Mucosa of descending colon (tissue), 3 donors: ENCODE results near the gene CD99L2. TPM values are rescaled to one million over a fixed set of nuclear protein-coding genes. Genes with fewer than 3 reads are reported as not detected.
A peak's percentile ranks its signal among the peaks of the same experiment; 100 is the strongest.

Experiments
- ATAC-seq: fragments of 200-7000 bp; cut with Tn5 transposase; one replicate; pipeline ENCODE4 v1.9.1; 2020; ENCODE audit warnings: mild to moderate bottlenecking, moderate library complexity
- DNase-seq, 3 donors: peaks; one replicate each; pipeline ENCODE4 v3.0.0-alpha.2; 2020
- H3K36me3 ChIP-seq: fragments of 200-600 bp; one replicate; pipeline ENCODE4 v1.8.0; 2021; ENCODE audit warnings: low read depth, mild to moderate bottlenecking
- H3K4me1 ChIP-seq: fragments of 200-600 bp; one replicate; pipeline ENCODE4 v1.8.0; 2021; ENCODE audit warnings: low read depth, mild to moderate bottlenecking
- H3K4me3 ChIP-seq: fragments of 200-600 bp; one replicate; pipeline ENCODE4 v1.8.0; 2021; ENCODE audit warnings: mild to moderate bottlenecking
- H3K9me3 ChIP-seq: fragments of 200-600 bp; one replicate; pipeline ENCODE4 v1.8.0; 2021; ENCODE audit warnings: mild to moderate bottlenecking
- CTCF ChIP-seq: fragments of 200-600 bp; IDR thresholded peaks from one replicate; pipeline ENCODE4 v1.8.0; 2022; ENCODE audit warnings: antibody characterized with exemption, mild to moderate bottlenecking
- intact Hi-C, 2 donors: fragments of 100-400 bp; cut with DNase I in 1 of 2; cut with micrococcal nuclease in 1 of 2; formaldehyde crosslinking; loops; one replicate each; pipeline versions ENCODE4 v1.11.0 to v1.11.1; 2022; cut with DNase I, micrococcal nuclease
- total RNA-seq, 3 donors: library from RNA; stranded (reverse); fragmentation: NEBNext Ultra II Directional in 2 of 3; extraction: Animal tissue kit (Norgen Biotek cat#: 25700) in 2 of 3; gene quantifications; one replicate each; pipeline versions ENCODE4 v1.2.1 to v1.2.4, GENCODE V29; 2021 to 2023
- donor health status: DM: no; HTN: no; CAD: no; lungs with moderate emphysema.
- donor health status: DM: no; HTN: no; CAD: no.
- donor health status: DM: no; HTN: yes; CAD: no.

Gene CD99L2
- total RNA-seq, 3 donors from 2014 or later, result 12.3 to 48.0 (median 15.6) TPM

GRCh38 chrX:150863191-150863590 is 35.3 kb downstream of the CD99L2 start:
- H3K9me3 ChIP-seq, result no peaks in the 10 kb centered on the region
- DNase-seq, result no peak
- no peak overlapping the region for H3K4me3 ChIP-seq
- no peaks in the 10 kb centered on the region for H3K36me3 ChIP-seq
- ATAC-seq, result no peak
- no peaks in the 10 kb centered on the region for H3K4me1 ChIP-seq
- intact Hi-C loops, result no loop called here
- no peak for TF ChIP-seq CTCF

GRCh38 chrX:150857453-150857852 is 41.0 kb downstream of the CD99L2 start:
- Histone ChIP-seq H3K4me3 (no peak overlapping the region), H3K9me3 (no peaks in the 10 kb centered on the region), H3K36me3 (no peaks in the 10 kb centered on the region), H3K4me1 (no peaks in the 10 kb centered on the region)
- ATAC-seq (no peak), DNase-seq (no peak)
- no peak for TF ChIP-seq CTCF
- intact Hi-C loops, result no loop called here

- no peak for ATAC-seq
Observed at GRCh38 chrX:150856785-150857184, 41.7 kb downstream of the CD99L2 start.

DNA sequence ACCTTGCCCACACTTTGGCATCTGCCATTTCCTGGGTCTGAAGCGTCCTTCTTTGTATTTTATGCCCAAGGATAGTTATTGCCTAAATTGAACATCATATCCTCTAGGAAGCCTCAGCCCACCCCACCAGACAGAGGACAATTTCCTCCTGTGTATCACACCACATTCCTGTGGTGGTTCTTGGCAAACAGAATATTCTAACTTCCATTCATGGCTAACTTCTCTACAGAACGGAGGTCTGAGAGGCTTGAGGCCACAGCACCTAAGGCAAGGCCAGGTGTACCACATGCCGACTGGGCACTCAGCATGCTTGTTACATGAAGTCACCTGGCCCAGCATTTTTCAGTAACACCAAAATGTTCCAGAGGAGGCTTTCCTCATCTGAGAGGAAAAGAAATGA is 42.4 kb downstream of the CD99L2 start:
- DNase-seq (no peak), ATAC-seq (no peak)
- no peak for TF ChIP-seq CTCF
- H3K36me3 ChIP-seq, result no peaks in the 10 kb centered on the region
- H3K4me1 ChIP-seq, result no peaks in the 10 kb centered on the region
- no peak overlapping the region for H3K4me3 ChIP-seq
- intact Hi-C loops, result no loop called here
- no peaks in the 10 kb centered on the region for H3K9me3 ChIP-seq

More at GRCh38 chrX:150856785-150857184, 41.7 kb downstream of the CD99L2 start:
- intact Hi-C loops, result no loop called here
- no peaks in the 10 kb centered on the region for H3K4me1 ChIP-seq
- H3K36me3 ChIP-seq, result no peaks in the 10 kb centered on the region
- H3K4me3 ChIP-seq, result no peak overlapping the region
- H3K9me3 ChIP-seq, result no peaks in the 10 kb centered on the region
- no peak for DNase-seq
- no peak for TF ChIP-seq CTCF

DNA sequence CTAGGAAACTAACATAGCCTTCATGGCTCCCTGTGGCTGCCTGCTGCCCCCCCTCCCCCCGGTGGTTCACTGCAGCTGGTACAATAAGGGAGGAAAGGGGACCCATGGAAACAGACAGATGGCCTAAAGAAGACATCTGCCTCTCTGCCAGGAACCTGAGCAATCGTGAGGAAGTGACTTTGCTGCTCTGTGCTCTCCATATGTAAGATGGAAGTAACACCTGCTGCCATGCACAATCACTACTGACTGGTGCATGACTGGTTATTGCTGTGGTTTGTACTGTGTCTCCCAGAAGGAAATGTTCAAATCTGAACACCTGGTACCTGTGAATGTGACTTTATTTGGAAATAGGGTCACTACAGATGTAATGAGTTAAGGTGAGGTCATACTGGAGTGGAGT is 43.6 kb downstream of the CD99L2 start:
- TF ChIP-seq CTCF, result no peak
- intact Hi-C loops, result no loop called here
- ATAC-seq (peak; percentile 54), DNase-seq (no peak)
- Histone ChIP-seq H3K4me1 (no peaks in the 10 kb centered on the region), H3K36me3 (no peaks in the 10 kb centered on the region), H3K9me3 (no peaks in the 10 kb centered on the region), H3K4me3 (no peak overlapping the region)
